SJSA1 (cell line): ENCODE measurements around the gene TNK2. TPM values are rescaled to one million over a fixed set of nuclear protein-coding genes. Genes with fewer than 3 reads are reported as not detected.
"Not testable (repeated sequence)": the region's sequence is repeated elsewhere in the genome, so short reads cannot be mapped to it uniquely, and the experiment has no call there.

Source experiments
- DNase-seq, 2 experiments: peaks; one replicate each; pipeline ENCODE4 v3.0.0-alpha.2; 2015 to 2020; ENCODE audit warnings: low spot score in 2 of 2, low read depth in 1 of 2
- H3K27ac ChIP-seq: fragments of 250-450 bp; sonication (Bioruptor Pico); 2 replicates; pipeline ENCODE4 v1.5.1; 2020; ENCODE audit warnings: mild to moderate bottlenecking, moderate library complexity
- H3K27me3 ChIP-seq: fragments of 250-450 bp; sonication (Bioruptor Pico); replicated peaks from 2 replicates; pipeline ENCODE4 v1.5.1; 2020; ENCODE audit warnings: mild to moderate bottlenecking, moderate library complexity
- H3K36me3 ChIP-seq: fragments of 250-450 bp; sonication (Bioruptor Pico); 2 replicates; pipeline ENCODE4 v1.5.1; 2020; ENCODE audit warnings: mild to moderate bottlenecking
- H3K4me1 ChIP-seq: fragments of 250-450 bp; sonication (Bioruptor Pico); replicated peaks from 2 replicates; pipeline ENCODE4 v1.6.1; 2021; ENCODE audit warnings: mild to moderate bottlenecking
- H3K4me3 ChIP-seq: fragments of 250-450 bp; sonication (Bioruptor Pico); 2 replicates; pipeline ENCODE4 v1.5.1; 2020; ENCODE audit warnings: mild to moderate bottlenecking
- H3K9me3 ChIP-seq: fragments of 250-450 bp; sonication (Bioruptor Pico); replicated peaks from 2 replicates; pipeline ENCODE4 v1.5.1; 2020; ENCODE audit warnings: mild to moderate bottlenecking
- total RNA-seq: library from RNA; depleted of rRNA; stranded (reverse); fragments of >200 nt; shearing (Covaris generic); gene quantifications from 2 replicates; pipeline ENCODE4 v1.2.3, GENCODE V29; 2014

The TNK2 gene
- total RNA-seq, 1 experiment from 2014 or later, result 2.2 TPM

DNA sequence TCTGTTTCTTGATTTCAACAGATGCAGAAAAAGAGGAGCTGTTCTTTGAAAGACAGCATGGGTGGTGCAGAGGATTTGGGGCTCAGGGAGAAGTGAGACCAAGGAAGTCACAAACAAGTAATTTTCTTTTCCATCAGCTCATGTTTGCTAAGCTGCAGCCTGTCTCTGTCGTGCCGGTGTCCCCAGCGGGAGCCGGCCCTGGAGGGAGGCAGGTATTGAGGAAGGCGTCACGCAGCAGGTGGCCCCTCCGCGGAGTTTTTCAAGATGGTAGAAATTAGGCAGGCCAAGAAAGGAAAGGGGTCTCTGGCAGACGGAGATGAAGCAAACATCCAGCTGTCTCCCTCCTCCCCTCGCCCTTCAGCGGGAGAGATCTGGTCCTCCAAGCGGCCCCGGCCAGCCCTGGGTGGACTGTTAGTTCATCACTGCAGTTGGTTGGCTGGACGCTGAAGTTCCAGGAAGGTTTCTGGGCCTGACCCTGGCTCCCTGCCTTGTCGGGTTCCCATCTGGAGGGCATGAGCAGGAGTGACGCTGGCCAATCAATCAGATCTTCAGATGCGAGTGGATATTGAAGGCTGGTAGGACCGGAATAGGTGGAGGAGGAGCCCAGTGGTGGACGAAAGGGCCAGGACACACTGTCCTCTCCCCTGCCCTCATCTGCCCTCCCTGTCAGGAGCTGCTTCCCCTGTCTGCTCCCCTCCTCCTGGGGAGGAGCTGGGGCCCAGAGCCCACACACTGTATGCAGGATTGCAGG lies 68.9 kb downstream of the TNK2 start:
- no peak for DNase-seq
- no peak overlapping the region for H3K27ac ChIP-seq
- H3K9me3 ChIP-seq, result no peaks in the 10 kb centered on the region
- no peak overlapping the region for H3K4me3 ChIP-seq
- no peaks in the 10 kb centered on the region for H3K36me3 ChIP-seq
- H3K27me3 ChIP-seq, result no peaks in the 10 kb centered on the region
- H3K4me1 ChIP-seq, result no peaks in the 10 kb centered on the region

DNA sequence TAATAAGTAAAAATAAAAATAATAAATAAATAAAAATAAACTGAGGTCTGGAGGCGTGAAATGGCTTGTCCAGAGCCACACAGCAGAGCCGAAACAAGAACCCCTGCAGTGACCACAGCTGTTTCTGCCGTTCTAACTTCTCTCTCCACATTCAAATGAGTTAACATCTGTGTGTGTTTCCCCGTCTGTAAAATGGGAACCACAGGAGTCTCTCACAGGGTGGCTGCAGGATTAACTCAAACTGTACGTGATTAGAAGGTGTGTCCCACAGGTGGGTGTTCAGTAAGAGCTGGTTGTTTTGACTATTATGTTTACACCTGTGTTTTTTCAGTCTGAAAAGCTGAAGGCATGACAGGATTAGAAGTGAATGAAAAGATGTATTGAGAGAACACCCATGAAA lies 69.6 kb downstream of the TNK2 start:
- Histone ChIP-seq H3K4me1 (no peaks in the 10 kb centered on the region), H3K27ac (no peak overlapping the region), H3K36me3 (no peaks in the 10 kb centered on the region), H3K27me3 (no peaks in the 10 kb centered on the region), H3K9me3 (no peaks in the 10 kb centered on the region), H3K4me3 (no peak overlapping the region)
- no peak for DNase-seq

DNA sequence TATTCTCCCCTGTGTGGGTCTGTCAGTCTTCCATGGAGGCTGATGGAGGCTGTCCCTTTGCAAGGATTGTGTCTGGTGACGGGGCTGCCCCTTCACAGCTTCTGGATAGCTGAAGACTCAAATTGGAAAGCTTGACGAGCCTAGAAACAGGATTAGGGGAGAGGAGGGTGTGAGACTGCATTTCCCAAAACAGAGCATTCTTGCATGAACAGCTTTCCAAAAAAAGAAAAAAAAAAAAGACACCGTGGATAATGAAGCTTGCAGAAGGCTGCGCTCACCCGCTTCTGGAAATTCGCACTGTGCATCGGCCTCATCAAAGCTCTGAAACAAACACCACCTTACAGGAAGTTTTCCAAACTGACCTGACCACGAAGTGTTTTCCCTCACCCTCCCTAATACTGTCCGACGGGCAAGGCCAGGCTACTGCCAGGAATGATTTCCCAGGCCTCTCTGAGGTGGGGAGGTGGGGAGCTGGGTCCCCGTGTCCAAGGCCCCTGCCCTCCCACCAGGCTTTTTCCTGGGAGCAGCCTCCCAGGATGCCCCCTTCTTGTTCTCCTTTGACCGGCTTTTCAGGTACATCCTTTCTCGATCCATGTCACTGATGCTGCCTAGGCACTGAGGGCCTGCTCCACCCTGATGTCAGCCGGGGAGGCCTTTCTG lies 71.7 kb downstream of the TNK2 start:
- Histone ChIP-seq H3K9me3 (no peaks in the 10 kb centered on the region), H3K27ac (no peak overlapping the region)
- DNase-seq, result no peak

DNA sequence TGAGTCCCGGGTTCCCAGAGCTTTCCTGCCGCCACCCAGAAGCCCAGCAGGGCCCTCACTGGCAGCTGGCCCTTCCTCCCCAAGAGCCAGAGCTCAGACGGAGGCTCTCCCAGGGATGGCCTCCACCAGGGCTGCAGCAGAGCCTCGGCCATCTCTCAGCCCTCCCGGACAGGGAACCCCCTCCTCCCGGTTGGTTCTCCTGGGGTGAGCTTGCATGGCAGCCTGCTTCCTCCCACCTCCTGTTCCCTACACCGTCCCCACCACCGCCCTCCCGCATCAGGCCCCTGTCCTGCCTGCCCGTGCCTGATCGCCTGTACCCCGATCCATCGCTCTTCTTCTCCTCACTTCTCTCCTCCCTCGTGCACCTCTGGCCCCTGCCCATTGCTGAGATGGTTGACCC lies 72.6 kb downstream of the TNK2 start:
- Histone ChIP-seq H3K27ac (no peak overlapping the region), H3K36me3 (no peaks in the 10 kb centered on the region), H3K4me3 (no peak overlapping the region), H3K4me1 (no peaks in the 10 kb centered on the region), H3K27me3 (no peaks in the 10 kb centered on the region), H3K9me3 (no peaks in the 10 kb centered on the region)
- no peak for DNase-seq

More for the DNA sequence above, 71.7 kb downstream of the TNK2 start:
- Histone ChIP-seq H3K4me3 (no peak overlapping the region), H3K27me3 (no peaks in the 10 kb centered on the region), H3K4me1 (no peaks in the 10 kb centered on the region), H3K36me3 (no peaks in the 10 kb centered on the region)

DNA sequence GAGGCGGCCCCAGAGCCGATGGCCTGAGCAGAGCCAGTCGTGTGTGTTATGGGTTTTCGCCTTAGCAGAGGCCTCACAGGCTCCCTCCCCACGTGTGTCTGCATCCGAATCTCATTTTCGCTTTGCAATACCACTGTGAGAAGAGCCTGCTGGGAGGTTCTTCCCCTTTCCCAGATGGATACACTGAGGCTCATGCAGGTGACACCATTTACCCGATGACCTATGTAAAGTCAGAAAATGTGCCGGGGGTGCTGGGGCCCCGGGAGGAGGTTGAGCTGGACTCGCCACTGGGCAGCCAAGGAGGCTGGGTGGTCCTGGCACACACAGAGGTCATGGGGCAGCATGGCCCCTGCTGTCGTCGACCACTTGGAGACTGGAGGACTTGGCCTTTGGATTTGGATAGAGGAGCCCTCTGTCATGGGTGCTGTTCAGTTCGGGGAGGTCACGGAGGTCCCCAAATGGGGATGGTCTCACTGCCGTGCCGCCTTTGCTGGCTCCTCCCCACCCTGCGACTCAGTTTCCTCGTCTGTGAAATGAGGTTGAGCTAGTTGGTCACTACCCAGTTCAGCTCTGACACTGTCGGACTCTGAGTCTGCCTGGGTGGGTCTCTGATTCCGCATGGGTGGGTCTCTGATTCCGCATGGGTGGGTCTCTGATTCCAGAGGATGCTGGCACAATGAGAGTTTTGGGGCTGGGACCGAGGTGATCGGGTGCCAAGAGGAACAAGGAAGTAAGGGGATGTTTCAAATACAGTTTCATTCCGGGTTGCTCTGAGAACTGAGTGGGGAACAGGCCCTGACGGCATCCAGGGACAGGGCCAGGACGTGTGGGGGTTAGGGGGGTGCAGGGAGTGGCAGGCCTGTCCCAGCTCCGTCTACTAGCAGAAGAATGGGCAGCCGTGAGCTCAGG lies 73.4 kb downstream of the TNK2 start:
- Histone ChIP-seq H3K4me1 (no peaks in the 10 kb centered on the region), H3K36me3 (no peaks in the 10 kb centered on the region), H3K9me3 (no peaks in the 10 kb centered on the region), H3K27ac (no peak overlapping the region), H3K4me3 (no peak overlapping the region), H3K27me3 (no peaks in the 10 kb centered on the region)
- DNase-seq, result no peak

DNA sequence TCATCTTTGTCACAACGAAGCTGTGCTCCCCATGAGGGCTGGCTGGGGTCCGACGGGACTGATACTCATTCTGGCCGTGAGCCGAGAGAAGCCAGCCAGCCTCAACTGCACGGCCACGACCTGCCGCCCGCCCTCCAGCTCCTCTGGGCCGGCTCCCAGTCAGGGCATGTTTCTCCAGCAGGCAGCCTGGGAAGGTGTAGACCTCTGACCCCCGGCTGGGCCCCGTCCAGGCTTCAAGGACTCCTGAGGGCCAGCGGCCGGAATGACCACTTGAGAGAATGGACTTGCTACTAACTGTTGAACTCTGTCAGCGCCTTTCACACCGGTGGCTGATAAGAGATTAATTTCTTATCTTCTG lies 78.5 kb downstream of the TNK2 start:
- Histone ChIP-seq H3K4me1 (no peaks in the 10 kb centered on the region), H3K9me3 (no peaks in the 10 kb centered on the region), H3K36me3 (no peaks in the 10 kb centered on the region), H3K27ac (no peak overlapping the region), H3K4me3 (no peak overlapping the region), H3K27me3 (no peaks in the 10 kb centered on the region)
- no peak for DNase-seq

DNA sequence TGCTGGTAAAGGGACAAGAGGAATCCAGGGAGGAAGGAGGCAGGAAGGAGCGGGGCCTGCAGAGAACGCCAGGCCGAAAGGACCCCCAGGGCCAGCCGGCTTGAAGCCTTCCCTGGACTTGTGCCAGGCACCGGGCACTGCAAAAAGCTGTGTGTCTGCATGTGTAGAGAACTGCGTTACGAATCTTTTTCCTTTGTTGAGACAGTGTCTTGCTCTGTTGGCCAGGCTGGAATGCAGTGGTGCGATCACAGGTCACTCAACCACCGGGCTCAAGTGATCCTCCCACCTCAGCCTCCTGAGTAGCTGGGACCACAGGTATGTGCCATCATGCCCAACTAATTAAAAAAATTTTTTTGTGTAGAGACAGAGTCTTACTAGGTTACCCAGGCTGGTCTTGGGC lies 79.6 kb downstream of the TNK2 start:
- no peak for DNase-seq
- Histone ChIP-seq H3K4me1 (no peaks in the 10 kb centered on the region), H3K36me3 (no peaks in the 10 kb centered on the region), H3K9me3 (no peaks in the 10 kb centered on the region), H3K27me3 (no peaks in the 10 kb centered on the region), H3K4me3 (no peak overlapping the region), H3K27ac (no peak overlapping the region)

GRCh38 chr3:195825857-195826804 lies 82.2 kb downstream of the TNK2 start:
- no peaks in the 10 kb centered on the region for H3K36me3 ChIP-seq
- H3K27ac ChIP-seq, result no peak overlapping the region
- DNase-seq, result no peak
- no peaks in the 10 kb centered on the region for H3K9me3 ChIP-seq
- H3K4me3 ChIP-seq, result no peak overlapping the region
- H3K4me1 ChIP-seq, result no peaks in the 10 kb centered on the region
- H3K27me3 ChIP-seq, result peaks cover 5% of the 10 kb centered on the region; the same call in 1 of the 2 replicates

- Histone ChIP-seq H3K27ac (no peak overlapping the region), H3K4me1 (no peaks in the 10 kb centered on the region), H3K9me3 (no peaks in the 10 kb centered on the region), H3K4me3 (no peak overlapping the region), H3K36me3 (no peaks in the 10 kb centered on the region), H3K27me3 (peaks cover 5% of the 10 kb centered on the region)
- DNase-seq, result no peak
Observed at GRCh38 chr3:195825191-195825588, 83.2 kb downstream of the TNK2 start.

DNA sequence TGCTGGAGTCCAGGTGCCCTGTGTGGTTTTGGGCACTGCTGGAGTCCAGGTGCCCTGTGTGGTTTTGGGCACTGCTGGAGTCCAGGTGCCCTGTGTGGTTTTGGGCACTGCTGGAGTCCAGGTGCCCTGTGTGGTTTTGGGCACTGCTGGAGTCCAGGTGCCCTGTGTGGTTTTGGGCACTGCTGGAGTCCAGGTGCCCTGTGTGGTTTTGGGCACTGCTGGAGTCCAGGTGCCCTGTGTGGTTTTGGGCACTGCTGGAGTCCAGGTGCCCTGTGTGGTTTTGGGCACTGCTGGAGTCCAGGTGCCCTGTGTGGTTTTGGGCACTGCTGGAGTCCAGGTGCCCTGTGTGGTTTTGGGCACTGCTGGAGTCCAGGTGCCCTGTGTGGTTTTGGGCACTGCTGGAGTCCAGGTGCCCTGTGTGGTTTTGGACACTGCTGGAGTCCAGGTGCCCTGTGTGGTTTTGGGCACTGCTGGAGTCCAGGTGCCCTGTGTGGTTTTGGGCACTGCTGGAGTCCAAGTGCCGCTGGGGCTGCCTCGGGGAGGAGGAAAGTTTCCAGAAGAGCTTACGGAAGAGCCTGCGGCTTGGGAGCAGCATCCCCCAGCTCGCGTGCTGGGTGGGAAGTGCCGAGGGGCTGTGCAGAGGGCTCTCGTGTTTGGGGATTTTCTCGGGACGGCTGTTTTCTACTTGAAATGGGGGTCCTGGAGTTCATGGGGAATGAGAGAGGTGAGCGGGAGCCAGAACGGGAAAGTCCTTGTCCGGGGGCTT lies 83.7 kb downstream of the TNK2 start:
- H3K4me3 ChIP-seq, H3K27ac ChIP-seq, H3K36me3 ChIP-seq, H3K27me3 ChIP-seq, H3K9me3 ChIP-seq, H3K4me1 ChIP-seq, DNase-seq: not testable (repeated sequence)

DNA sequence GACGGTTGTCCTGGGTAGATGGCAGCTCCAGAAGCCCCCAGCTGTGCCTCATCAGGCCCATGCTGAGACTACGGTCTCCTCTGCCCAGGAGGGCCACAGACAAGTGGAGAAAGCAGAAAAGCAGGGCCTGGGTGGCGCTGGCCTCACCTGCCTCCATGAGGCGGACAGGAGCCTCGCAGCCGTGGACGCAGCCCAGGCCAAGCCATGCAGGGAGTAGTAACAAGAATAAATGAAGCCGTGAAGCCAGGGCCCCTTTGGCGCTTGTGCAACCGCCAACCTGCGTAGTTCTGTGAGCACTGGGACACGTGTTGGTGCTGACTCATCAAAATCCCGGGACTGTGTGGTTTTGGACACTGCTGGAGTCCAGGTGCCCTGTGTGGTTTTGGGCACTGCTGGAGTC lies 84.4 kb downstream of the TNK2 start:
- no peak for DNase-seq
- no peak overlapping the region for H3K27ac ChIP-seq
- H3K4me1 ChIP-seq, result no peaks in the 10 kb centered on the region
- no peak overlapping the region for H3K4me3 ChIP-seq
- H3K27me3 ChIP-seq, result peaks cover 5% of the 10 kb centered on the region
- H3K36me3 ChIP-seq, result no peaks in the 10 kb centered on the region
- H3K9me3 ChIP-seq, result no peaks in the 10 kb centered on the region

DNA sequence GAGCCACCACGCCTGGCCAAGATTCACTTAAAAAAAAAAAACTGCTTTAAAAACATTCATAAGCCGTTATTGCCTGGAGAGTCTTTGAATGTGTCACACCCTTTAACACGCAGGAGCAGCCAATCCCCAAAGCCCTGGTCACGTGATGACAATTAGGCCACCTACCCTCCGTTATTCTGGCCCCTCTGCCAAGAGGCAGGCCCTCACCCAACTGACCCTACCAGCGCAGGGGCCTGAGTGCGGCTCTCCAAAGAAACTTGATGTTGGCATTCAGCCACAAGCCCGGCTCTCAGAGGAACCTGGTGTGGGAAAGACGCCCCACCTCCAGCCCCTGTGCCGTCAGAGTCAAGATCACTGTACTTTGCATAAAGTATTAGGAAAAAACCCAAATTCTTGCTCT lies 85.1 kb downstream of the TNK2 start:
- Histone ChIP-seq H3K27ac (no peak overlapping the region), H3K4me3 (no peak overlapping the region), H3K4me1 (no peaks in the 10 kb centered on the region), H3K27me3 (peaks cover 5% of the 10 kb centered on the region), H3K36me3 (no peaks in the 10 kb centered on the region), H3K9me3 (no peaks in the 10 kb centered on the region)
- DNase-seq, result no peak
